NCI-H526 (cell line): ENCODE measurements around the gene TTPAL.

Source experiments
- DNase-seq, 2 experiments: peaks; one replicate each; lab custom pipeline; 2025; lab: John Stamatoyannopoulos, UW

The TTPAL gene

DNA sequence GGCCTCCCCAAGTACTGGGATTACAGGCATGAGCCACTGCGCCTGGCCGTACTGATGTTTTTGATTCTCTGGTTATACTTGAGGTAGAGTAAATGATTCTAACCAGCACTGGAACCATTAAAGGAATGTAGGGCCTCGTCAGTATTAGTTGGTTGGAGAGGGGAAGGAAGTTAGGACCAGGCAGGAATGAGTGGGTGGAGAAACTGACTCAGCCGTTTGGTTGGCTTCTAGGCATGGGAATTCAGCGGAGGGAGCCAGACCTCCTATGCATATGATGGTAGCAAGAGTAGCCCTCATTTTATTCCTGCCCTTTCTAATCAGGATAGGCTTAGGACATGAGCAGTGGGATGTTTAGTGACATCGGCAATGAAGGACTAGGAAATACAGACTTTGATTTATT lies 65.2 kb downstream of the TTPAL start:
- no peak for DNase-seq

DNA sequence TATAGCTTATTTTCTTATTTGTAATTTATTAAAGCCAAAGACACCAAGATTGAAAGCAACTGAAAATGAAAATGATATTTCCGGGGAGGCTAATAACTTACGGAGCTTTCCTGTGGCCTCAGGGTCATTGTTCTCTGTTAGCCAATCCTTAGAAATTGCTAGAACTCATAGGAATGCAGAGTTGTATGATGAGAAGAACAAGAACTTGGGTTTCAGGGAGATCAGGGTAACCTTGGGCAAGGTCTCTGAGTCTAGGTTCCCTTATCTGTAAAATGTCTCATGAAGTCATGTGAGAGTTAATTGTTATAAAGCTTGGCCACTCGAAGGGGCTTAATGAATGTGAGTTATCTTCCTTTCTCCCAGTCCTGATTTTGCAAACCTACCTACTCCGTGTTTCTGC lies 66.3 kb downstream of the TTPAL start:
- no peak for DNase-seq

DNA sequence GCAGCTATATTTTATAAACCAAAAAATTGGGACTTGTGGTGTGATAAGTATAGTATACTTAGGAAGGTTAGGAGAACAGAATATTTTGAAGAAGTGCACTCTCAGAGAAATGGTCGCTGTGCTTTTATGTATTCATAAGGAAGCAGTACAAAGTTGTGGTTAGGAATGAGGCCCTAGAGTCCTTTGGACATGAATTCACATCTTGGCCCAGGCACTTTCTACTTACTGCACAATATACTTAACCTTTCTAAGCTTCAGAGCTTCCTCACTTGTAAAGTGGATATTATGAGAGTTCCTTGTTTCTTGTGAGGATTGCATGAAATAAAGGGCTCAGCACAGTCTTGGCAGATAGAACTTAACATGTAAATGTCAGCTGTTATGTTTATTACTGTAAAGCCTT lies 67.2 kb downstream of the TTPAL start:
- no peak for DNase-seq

DNA sequence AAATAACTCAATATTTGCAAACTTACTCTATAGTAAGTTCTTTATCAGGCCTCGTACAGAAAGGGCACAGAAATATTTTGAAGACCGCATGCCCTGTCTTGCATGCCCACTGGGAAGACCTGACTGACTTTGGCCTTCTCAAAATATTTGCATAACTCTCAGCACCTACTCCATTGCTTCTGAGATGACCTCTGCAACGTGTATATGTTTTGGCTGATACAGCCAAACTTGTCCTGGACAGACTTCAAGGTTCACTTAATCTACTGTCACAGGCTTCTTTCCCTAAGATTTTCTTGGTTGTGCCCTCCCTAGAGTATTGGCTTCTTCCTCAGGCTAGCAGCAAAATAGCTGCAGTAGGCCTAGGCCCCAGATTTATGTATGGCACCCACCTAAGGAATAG lies 67.7 kb downstream of the TTPAL start:
- DNase-seq: no peak
